SIG-M5 (cell line): ENCODE data around the gene KY.
"Not testable (repeated sequence)": the region's sequence is repeated elsewhere in the genome, so short reads cannot be mapped to it uniquely, and the experiment has no call there.

Experiments used
- DNase-seq: peaks from one replicate; lab custom pipeline; 2025; lab: John Stamatoyannopoulos, UW

KY gene

GRCh38 chr3:134601539-134602439, 49.0 kb downstream of the KY start:
- no peak for DNase-seq

- no peak for DNase-seq
These were observed 49.9 kb downstream of the KY start for GRCh38 chr3:134600685-134601463.

- no peak for DNase-seq
These were observed 50.6 kb downstream of the KY start for GRCh38 chr3:134600206-134600605.

GRCh38 chr3:134598763-134599545, 51.9 kb downstream of the KY start:
- no peak for DNase-seq

GRCh38 chr3:134597390-134597970, 53.3 kb downstream of the KY start:
- no peak for DNase-seq

DNA sequence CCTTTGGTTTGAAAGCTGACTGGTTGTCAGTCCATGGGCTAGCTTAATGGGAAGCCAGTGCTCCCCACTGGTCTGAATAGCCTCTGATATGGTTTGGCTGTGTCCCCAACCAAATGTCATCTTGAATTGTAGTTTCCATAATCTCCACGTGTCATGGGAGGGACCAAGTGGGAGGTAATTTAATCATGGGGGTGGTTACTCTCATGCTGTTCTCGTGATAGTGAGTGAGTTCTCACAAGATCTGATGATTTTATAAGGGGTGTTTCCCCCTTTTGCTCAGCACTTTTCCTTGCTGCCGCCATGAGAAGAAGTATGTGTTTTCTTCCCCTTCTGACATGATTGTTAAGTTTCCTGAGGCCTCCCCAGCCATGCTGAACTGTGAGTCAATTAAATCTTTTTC, 55.8 kb downstream of the KY start:
- DNase-seq: not testable (repeated sequence)

DNA sequence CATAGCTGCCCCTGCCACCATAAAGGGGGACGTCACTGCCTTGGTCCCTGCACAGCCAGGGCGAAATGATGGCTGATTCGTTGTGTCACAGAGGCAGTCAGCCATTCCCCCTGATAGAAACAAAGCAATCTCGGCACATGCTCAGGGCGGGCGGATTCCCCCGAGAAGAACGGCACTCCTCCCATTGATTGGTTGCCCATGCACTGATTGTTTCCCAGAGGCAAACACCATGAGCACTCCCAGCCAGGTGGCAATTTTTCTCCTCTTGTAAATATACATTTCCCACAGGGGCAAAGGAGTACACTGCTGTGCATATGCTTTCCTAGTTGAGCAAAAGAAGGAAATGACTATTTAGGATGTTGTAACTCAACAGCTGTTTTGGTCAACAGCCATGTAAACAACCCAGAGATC, 56.5 kb downstream of the KY start:
- DNase-seq: no peak

DNA sequence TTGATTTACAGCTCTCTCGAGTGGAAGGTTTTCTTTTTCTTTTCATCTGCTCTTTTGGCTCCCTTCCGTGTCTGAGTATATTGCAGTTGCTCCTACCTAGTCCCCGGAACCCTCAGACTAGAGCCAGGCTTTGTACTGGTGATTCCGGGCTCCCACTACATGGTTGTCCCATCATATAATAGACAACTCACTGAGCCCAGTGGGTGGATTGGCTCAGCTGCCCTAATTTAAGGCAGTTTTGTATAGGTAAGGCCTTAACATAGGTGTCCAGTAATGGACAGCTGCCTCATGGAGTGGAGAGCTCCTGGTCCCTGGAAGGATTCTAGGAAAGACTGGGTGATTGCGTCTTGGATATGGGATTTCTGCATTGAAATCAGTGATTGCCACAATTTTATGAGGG, 58.0 kb downstream of the KY start:
- DNase-seq: no peak

DNA sequence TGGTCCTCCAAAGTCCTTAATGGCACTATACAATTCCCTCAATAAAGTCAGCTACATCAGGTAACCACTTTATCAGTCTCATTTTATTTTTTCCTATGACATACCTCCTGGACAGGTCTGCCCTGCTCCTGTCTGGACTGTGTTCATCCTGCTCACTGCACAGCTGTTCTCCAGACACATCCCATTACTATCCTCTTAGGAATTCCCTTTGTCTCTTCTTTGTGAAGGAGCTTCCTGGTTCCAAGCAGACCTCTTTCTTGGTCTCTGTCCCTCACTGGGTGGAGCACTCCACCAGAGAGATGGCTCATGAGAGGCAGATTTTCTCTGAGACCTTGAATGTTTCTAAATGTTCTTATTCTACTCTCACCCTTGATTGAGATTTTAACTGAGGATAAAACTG, 60.1 kb downstream of the KY start:
- DNase-seq: no peak

DNA sequence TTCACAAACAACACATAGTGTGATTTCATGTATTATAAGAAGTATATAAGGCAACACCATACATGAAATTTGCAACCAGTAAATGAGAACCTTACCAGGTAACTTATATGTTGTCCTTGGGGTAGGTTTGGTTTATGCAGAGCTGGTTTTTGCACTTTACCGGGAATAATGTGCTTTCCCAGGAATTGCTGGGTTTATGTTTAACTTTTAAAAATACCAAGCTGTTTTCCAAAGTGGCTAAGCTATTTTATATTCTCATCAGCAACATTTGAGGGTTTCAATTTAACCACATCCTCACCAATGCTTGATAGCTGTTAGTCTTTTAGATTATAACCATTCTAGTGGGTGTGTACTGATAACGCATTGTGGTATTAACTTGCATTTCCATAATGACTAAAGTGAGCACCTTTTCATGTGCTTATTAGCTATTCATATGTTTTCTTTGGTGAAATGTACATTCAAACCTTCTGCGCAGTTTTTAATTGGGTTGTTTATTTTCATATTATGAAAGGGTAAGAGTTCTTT, 71.6 kb downstream of the KY start:
- DNase-seq: no peak

DNA sequence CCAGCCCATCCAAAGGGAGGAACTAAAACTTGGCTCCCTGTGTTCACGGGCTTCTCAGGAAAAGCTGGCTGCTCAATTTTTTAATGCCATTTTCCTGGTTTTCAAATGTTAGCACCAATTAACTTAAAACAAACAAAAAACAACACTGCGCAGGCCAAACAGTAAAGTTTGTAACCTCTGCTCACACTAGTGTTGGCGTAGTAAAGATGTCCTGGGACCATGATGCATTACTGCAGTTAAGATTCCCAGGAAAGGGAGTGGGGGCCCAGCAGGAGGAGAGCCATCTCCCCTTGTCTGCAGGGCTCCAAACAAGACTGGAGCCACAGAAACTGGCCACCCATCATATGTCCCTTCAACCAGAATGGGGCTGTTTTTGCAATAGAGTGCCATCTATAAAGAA, 74.0 kb downstream of the KY start:
- no peak for DNase-seq

DNA sequence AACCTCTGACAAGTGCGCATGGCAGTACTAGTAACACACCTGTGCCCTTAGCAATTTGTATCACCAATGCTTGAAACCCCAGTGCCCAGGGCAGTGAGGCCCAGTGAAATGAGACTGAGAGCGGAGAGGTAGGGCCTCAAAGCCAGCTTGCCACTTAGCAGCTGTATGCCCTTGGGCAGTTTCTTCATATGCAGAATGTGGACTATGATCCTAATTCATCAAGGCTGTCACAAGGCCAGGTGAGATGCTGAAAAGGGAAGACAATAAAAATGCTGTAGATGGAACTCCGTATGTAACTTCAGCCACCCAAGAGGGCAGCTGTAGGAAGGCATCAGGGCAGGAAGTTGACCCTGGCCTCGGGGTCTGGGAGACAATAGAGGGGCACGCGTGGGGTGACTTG, 74.4 kb downstream of the KY start:
- no peak for DNase-seq

DNA sequence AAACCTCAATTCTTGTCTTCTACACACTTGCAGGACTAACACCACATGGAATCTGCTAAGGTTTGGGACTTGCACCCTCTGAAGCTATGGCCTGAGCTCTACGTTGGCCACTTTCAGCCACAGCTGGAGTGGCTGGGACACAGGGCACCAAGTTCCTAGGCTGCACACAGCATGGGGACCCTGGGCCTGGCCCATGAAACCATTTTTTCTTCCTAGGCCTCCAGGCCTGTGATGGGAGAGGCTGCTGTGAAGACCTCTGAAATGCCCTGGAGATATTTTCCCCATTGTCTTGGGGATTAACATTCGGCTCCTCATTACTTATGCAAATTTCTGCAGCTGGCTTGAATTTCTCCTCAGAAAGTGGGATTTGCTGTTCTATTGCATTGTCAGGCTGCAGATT, 80.9 kb downstream of the KY start:
- DNase-seq: not testable (repeated sequence)

GRCh38 chr3:134568790-134569189, 82.0 kb downstream of the KY start:
- DNase-seq: no peak

GRCh38 chr3:134567605-134568004, 83.2 kb downstream of the KY start:
- no peak for DNase-seq

- no peak for DNase-seq
These were observed 85.8 kb downstream of the KY start for GRCh38 chr3:134564991-134565390.

GRCh38 chr3:134563601-134564000, 87.2 kb downstream of the KY start:
- DNase-seq: no peak

- DNase-seq: no peak
These were observed 88.8 kb downstream of the KY start for GRCh38 chr3:134562055-134562454.

- no peak for DNase-seq
These were observed 91.2 kb downstream of the KY start for GRCh38 chr3:134559591-134559990.
